BE2C (cell line): ENCODE results near the gene ZBTB18. TPM values are rescaled to one million over a fixed set of nuclear protein-coding genes. Genes with fewer than 3 reads are reported as not detected.

Experiments
- DNase-seq: peaks from one replicate; pipeline ENCODE4 v3.0.0-alpha.2; 2020
- H3K27me3 ChIP-seq: fragments of 250-450 bp; sonication (Bioruptor Pico); 2 replicates; pipeline ENCODE4 v1.5.1; 2020; ENCODE audit warnings: mild to moderate bottlenecking
- H3K36me3 ChIP-seq: fragments of 250-450 bp; sonication (Bioruptor Pico); 2 replicates; pipeline ENCODE4 v1.5.1; 2020; ENCODE audit warnings: mild to moderate bottlenecking
- H3K4me1 ChIP-seq: fragments of 250-450 bp; sonication (Bioruptor Pico); 2 replicates; pipeline ENCODE4 v1.5.1; 2020
- H3K4me3 ChIP-seq: 2 replicates; pipeline ENCODE4 v1.5.1; 2011; ENCODE audit warnings: low read depth, low read length
- H3K9me3 ChIP-seq: fragments of 250-450 bp; sonication (Bioruptor Pico); 2 replicates; pipeline ENCODE4 v1.5.1; 2020
- polyA plus RNA-seq: library from polyadenylated mRNA; unstranded; fragments of >200 nt; gene quantifications from one replicate; pipeline ENCODE4 v1.2.1, GENCODE V29; 2012; ENCODE audit warnings: low read depth, missing spikeins; ENCODE audit not compliant: insufficient read length, insufficient read depth
- TF ChIP-seq, protein P1 (sequence below): IDR thresholded peaks from 2 replicates; pipeline ENCODE4 v1.5.1; 2012; ENCODE audit warnings: mild to moderate bottlenecking, low read depth, low read length

Gene ZBTB18
- polyA plus RNA-seq, result 23.9 TPM

- Histone ChIP-seq H3K9me3 (no peaks in the 10 kb centered on the region), H3K27me3 (no peaks in the 10 kb centered on the region), H3K4me3 (peak within 1 kb of the TSS; percentile 91), H3K36me3 (peaks cover 22% of the 10 kb centered on the region), H3K4me1 (peaks cover 18% of the 10 kb centered on the region; the same call in 1 of the 2 replicates)
- TF ChIP-seq, protein P1, sequence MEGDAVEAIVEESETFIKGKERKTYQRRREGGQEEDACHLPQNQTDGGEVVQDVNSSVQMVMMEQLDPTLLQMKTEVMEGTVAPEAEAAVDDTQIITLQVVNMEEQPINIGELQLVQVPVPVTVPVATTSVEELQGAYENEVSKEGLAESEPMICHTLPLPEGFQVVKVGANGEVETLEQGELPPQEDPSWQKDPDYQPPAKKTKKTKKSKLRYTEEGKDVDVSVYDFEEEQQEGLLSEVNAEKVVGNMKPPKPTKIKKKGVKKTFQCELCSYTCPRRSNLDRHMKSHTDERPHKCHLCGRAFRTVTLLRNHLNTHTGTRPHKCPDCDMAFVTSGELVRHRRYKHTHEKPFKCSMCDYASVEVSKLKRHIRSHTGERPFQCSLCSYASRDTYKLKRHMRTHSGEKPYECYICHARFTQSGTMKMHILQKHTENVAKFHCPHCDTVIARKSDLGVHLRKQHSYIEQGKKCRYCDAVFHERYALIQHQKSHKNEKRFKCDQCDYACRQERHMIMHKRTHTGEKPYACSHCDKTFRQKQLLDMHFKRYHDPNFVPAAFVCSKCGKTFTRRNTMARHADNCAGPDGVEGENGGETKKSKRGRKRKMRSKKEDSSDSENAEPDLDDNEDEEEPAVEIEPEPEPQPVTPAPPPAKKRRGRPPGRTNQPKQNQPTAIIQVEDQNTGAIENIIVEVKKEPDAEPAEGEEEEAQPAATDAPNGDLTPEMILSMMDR, result no peak
- DNase-seq, result peak; percentile 80
Observed at GRCh38 chr1:244050835-244051444, at the start of gene ZBTB18. TSS of gene ZBTB18 (plus strand) at chr1:244051283. CDS start at chr1:244051432, 149 bp downstream.

- Histone ChIP-seq H3K36me3 (no peaks in the 10 kb centered on the region), H3K9me3 (no peaks in the 10 kb centered on the region), H3K27me3 (no peaks in the 10 kb centered on the region), H3K4me1 (no peaks in the 10 kb centered on the region), H3K4me3 (no peak overlapping the region)
- TF ChIP-seq, protein P1, result no peak
- DNase-seq, result no peak
Observed at GRCh38 chr1:244002721-244003120, 48.4 kb upstream of the ZBTB18 start.

- no peak overlapping the region for H3K4me3 ChIP-seq
- H3K36me3 ChIP-seq, result no peaks in the 10 kb centered on the region
- TF ChIP-seq, protein P1, result no peak
Observed at GRCh38 chr1:244005455-244005854, 45.6 kb upstream of the ZBTB18 start.

DNA sequence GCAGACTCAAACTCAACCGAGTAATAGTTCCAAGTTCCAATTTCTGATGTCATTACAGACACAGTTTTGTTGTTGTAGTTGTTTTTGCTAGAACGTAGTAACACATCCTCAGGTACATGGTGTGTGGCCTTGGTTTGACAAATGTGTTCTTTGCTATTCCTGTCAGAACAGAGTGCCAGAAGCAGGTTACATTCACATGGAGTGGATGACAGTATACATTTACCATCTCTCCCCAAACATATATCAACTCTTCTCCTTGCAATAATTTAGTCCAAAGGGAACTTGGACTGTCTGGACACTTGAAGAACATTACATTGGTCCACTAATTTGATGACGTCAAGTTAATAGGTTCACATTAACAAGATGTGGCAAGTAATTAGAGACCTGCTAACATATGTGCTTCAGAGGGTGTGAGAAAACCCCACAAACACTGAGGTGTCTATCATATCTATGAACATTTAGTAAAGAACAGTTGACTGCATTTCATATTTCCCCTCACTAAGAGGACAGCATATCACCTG lies 44.6 kb upstream of the ZBTB18 start:
- H3K4me1 ChIP-seq, result no peaks in the 10 kb centered on the region
- no peak for DNase-seq
- H3K36me3 ChIP-seq, result no peaks in the 10 kb centered on the region
- H3K4me3 ChIP-seq, result no peak overlapping the region
- TF ChIP-seq, protein P1, result no peak
- no peaks in the 10 kb centered on the region for H3K27me3 ChIP-seq
- H3K9me3 ChIP-seq, result no peaks in the 10 kb centered on the region

More at GRCh38 chr1:244005455-244005854, 45.6 kb upstream of the ZBTB18 start:
- DNase-seq, result no peak
- Histone ChIP-seq H3K9me3 (no peaks in the 10 kb centered on the region), H3K4me1 (no peaks in the 10 kb centered on the region), H3K27me3 (no peaks in the 10 kb centered on the region)

GRCh38 chr1:244006961-244007360 lies 44.1 kb upstream of the ZBTB18 start:
- H3K4me3 ChIP-seq, result no peak overlapping the region
- no peaks in the 10 kb centered on the region for H3K27me3 ChIP-seq
- TF ChIP-seq, protein P1, result no peak
- H3K4me1 ChIP-seq, result peaks cover under 1% of the 10 kb centered on the region
- DNase-seq, result no peak
- H3K9me3 ChIP-seq, result no peaks in the 10 kb centered on the region
- no peaks in the 10 kb centered on the region for H3K36me3 ChIP-seq

GRCh38 chr1:244010191-244010590 lies 40.9 kb upstream of the ZBTB18 start:
- H3K9me3 ChIP-seq, result no peaks in the 10 kb centered on the region
- TF ChIP-seq, protein P1, result peak; percentile 28
- H3K4me1 ChIP-seq, result peaks cover 8% of the 10 kb centered on the region
- H3K27me3 ChIP-seq, result no peaks in the 10 kb centered on the region
- no peaks in the 10 kb centered on the region for H3K36me3 ChIP-seq
- no peak for DNase-seq
- no peak overlapping the region for H3K4me3 ChIP-seq
